Liver (tissue), 3 donors: ENCODE data around the gene TMTC1.

Source experiments
- CTCF ChIP-seq: fragments of 150-350 bp; IDR thresholded peaks from 2 replicates; pipeline ENCODE4 v1.5.1; 2017; ENCODE audit warnings: improper control_type of control experiment, low read depth, low read length; ENCODE audit not compliant: missing input control
- GABPA ChIP-seq, 2 donors: IDR thresholded peaks in 1 of 2; conservative IDR thresholded peaks in 1 of 2; 2 replicates each; pipeline ENCODE4 v1.6.1; 2016; ENCODE audit warnings: antibody characterized with exemption in 2 of 2, mild to moderate bottlenecking in 1 of 2, moderate library complexity in 1 of 2
- HNF4A ChIP-seq, 2 donors: conservative IDR thresholded peaks; 2 replicates each; pipeline ENCODE4 v1.6.1; 2016; ENCODE audit warnings: antibody characterized with exemption in 2 of 2, mild to moderate bottlenecking in 2 of 2
- HNF4G ChIP-seq: IDR thresholded peaks from 2 replicates; pipeline ENCODE4 v1.6.1; 2016; ENCODE audit warnings: antibody characterized with exemption
- JUND ChIP-seq, 2 donors: IDR thresholded peaks; 2 replicates each; pipeline ENCODE4 v1.6.1; 2016; ENCODE audit warnings: antibody characterized with exemption in 2 of 2
- MAX ChIP-seq: IDR thresholded peaks from 2 replicates; pipeline ENCODE4 v1.6.1; 2016; ENCODE audit warnings: antibody characterized with exemption
- RXRA ChIP-seq, 2 donors: IDR thresholded peaks; 2 replicates each; pipeline ENCODE4 v1.6.1; 2017 to 2018; ENCODE audit warnings: antibody characterized with exemption in 2 of 2, mild to moderate bottlenecking in 1 of 2
- SP1 ChIP-seq: IDR thresholded peaks from 2 replicates; pipeline ENCODE4 v1.6.1; 2018; ENCODE audit warnings: antibody characterized with exemption, mild to moderate bottlenecking
- TAF1 ChIP-seq: conservative IDR thresholded peaks from 2 replicates; pipeline ENCODE4 v1.6.1; 2016; ENCODE audit warnings: antibody characterized with exemption, mild to moderate bottlenecking
- ZBTB33 ChIP-seq: IDR thresholded peaks from 2 replicates; pipeline ENCODE4 v1.6.1; 2016; ENCODE audit warnings: antibody characterized with exemption
- donor health status: healthy.
- donor health status: healthy.

GRCh38 chr12:29742646-29743045 is 41.1 kb downstream of the TMTC1 start:
- TF ChIP-seq RXRA (IDR thresholded peaks at IDR 0.05) (no peak), CTCF (no peak), HNF4G (no peak), JUND (IDR thresholded peaks at IDR 0.05) (no peak), GABPA (IDR thresholded peaks at IDR 0.05 in 1 of 2, conservative IDR thresholded peaks at IDR 0.05 in 1 of 2) (no peak), ZBTB33 (no peak), TAF1 (no peak), MAX (no peak), HNF4A (conservative IDR thresholded peaks at IDR 0.05) (no peak), SP1 (no peak)
